KOPT-K1 (cell line): ENCODE results near the gene BMP7.

ENCODE experiments used
- H3K27ac ChIP-seq: fragments of 200-600 bp; sonication (generic); 2 replicates; pipeline ENCODE4 v1.5.1; 2016; ENCODE audit warnings: antibody characterized with exemption, mild to moderate bottlenecking, low read depth, low read length; ENCODE audit not compliant: poor library complexity, severe bottlenecking
- H3K36me3 ChIP-seq: fragments of 200-600 bp; sonication (generic); 2 replicates; pipeline ENCODE4 v1.5.1; 2017; ENCODE audit warnings: antibody characterized with exemption, mild to moderate bottlenecking, low read length, moderate library complexity; ENCODE audit not compliant: insufficient read depth
- H3K9me3 ChIP-seq: fragments of 200-600 bp; sonication (generic); 2 replicates; pipeline ENCODE4 v1.5.1; 2017; ENCODE audit warnings: antibody characterized with exemption, low read length, mild to moderate bottlenecking; ENCODE audit not compliant: insufficient read depth, poor library complexity, severe bottlenecking

Gene BMP7

GRCh38 chr20:57221916-57222630 lies 44.4 kb downstream of the BMP7 start:
- no peaks in the 10 kb centered on the region for H3K9me3 ChIP-seq
- H3K36me3 ChIP-seq: no peaks in the 10 kb centered on the region
- H3K27ac ChIP-seq: no peak overlapping the region

GRCh38 chr20:57220337-57221145 lies 45.9 kb downstream of the BMP7 start:
- Histone ChIP-seq H3K36me3 (no peaks in the 10 kb centered on the region), H3K27ac (no peak overlapping the region), H3K9me3 (no peaks in the 10 kb centered on the region)

- H3K36me3 ChIP-seq: no peaks in the 10 kb centered on the region
- H3K9me3 ChIP-seq: no peaks in the 10 kb centered on the region
- H3K27ac ChIP-seq: no peak overlapping the region
These were observed 47.3 kb downstream of the BMP7 start for GRCh38 chr20:57219071-57219677.

GRCh38 chr20:57218489-57218888 lies 48.0 kb downstream of the BMP7 start:
- Histone ChIP-seq H3K9me3 (no peaks in the 10 kb centered on the region), H3K27ac (no peak overlapping the region), H3K36me3 (no peaks in the 10 kb centered on the region)

- H3K27ac ChIP-seq: no peak overlapping the region
- H3K36me3 ChIP-seq: no peaks in the 10 kb centered on the region
- no peaks in the 10 kb centered on the region for H3K9me3 ChIP-seq
These were observed 48.6 kb downstream of the BMP7 start for GRCh38 chr20:57217802-57218201.

GRCh38 chr20:57216669-57217068 lies 49.8 kb downstream of the BMP7 start:
- Histone ChIP-seq H3K27ac (no peak overlapping the region), H3K9me3 (no peaks in the 10 kb centered on the region), H3K36me3 (no peaks in the 10 kb centered on the region)

GRCh38 chr20:57215826-57216471 lies 50.5 kb downstream of the BMP7 start:
- H3K36me3 ChIP-seq: no peaks in the 10 kb centered on the region
- H3K27ac ChIP-seq: no peak overlapping the region
- H3K9me3 ChIP-seq: no peaks in the 10 kb centered on the region

- no peaks in the 10 kb centered on the region for H3K9me3 ChIP-seq
- no peak overlapping the region for H3K27ac ChIP-seq
- no peaks in the 10 kb centered on the region for H3K36me3 ChIP-seq
These were observed 51.0 kb downstream of the BMP7 start for GRCh38 chr20:57215426-57215825.

- H3K9me3 ChIP-seq: no peaks in the 10 kb centered on the region
- no peak overlapping the region for H3K27ac ChIP-seq
- H3K36me3 ChIP-seq: no peaks in the 10 kb centered on the region
These were observed 51.5 kb downstream of the BMP7 start for GRCh38 chr20:57214948-57215347.

- Histone ChIP-seq H3K36me3 (no peaks in the 10 kb centered on the region), H3K9me3 (no peaks in the 10 kb centered on the region), H3K27ac (no peak overlapping the region)
These were observed 52.0 kb downstream of the BMP7 start for GRCh38 chr20:57214427-57214826.

GRCh38 chr20:57213924-57214323 lies 52.5 kb downstream of the BMP7 start:
- no peaks in the 10 kb centered on the region for H3K9me3 ChIP-seq
- no peak overlapping the region for H3K27ac ChIP-seq
- no peaks in the 10 kb centered on the region for H3K36me3 ChIP-seq

- no peak overlapping the region for H3K27ac ChIP-seq
- H3K36me3 ChIP-seq: no peaks in the 10 kb centered on the region
- H3K9me3 ChIP-seq: no peaks in the 10 kb centered on the region
These were observed 53.1 kb downstream of the BMP7 start for GRCh38 chr20:57213291-57213690.

GRCh38 chr20:57212534-57213276 lies 53.7 kb downstream of the BMP7 start:
- H3K36me3 ChIP-seq: no peaks in the 10 kb centered on the region
- H3K9me3 ChIP-seq: no peaks in the 10 kb centered on the region
- no peak overlapping the region for H3K27ac ChIP-seq

- peaks cover 5% of the 10 kb centered on the region for H3K9me3 ChIP-seq
- H3K27ac ChIP-seq: no peak overlapping the region
- H3K36me3 ChIP-seq: no peaks in the 10 kb centered on the region
These were observed 54.4 kb downstream of the BMP7 start for GRCh38 chr20:57211908-57212533.
